Mammary epithelial cell (primary cell): ENCODE results near the gene CFAP74.

ENCODE experiments used
- EZH2 ChIP-seq: IDR thresholded peaks from 2 replicates; pipeline ENCODE4 v1.6.1; 2012; ENCODE audit warnings: low read length, inconsistent platforms, borderline replicate concordance
- TF ChIP-seq, protein P1 (sequence below), 2 donors: IDR thresholded peaks in 1 of 2; conservative IDR thresholded peaks in 1 of 2; 2 replicates each; pipeline ENCODE4 v1.5.1; 2011 to 2012; ENCODE audit warnings: inconsistent platforms in 2 of 2, low read length in 2 of 2, mild to moderate bottlenecking in 2 of 2, control low read depth in 1 of 2, low read depth in 1 of 2; ENCODE audit not compliant: insufficient read depth in 1 of 2; ENCODE audit errors: extremely low read depth in 1 of 2

DNA sequence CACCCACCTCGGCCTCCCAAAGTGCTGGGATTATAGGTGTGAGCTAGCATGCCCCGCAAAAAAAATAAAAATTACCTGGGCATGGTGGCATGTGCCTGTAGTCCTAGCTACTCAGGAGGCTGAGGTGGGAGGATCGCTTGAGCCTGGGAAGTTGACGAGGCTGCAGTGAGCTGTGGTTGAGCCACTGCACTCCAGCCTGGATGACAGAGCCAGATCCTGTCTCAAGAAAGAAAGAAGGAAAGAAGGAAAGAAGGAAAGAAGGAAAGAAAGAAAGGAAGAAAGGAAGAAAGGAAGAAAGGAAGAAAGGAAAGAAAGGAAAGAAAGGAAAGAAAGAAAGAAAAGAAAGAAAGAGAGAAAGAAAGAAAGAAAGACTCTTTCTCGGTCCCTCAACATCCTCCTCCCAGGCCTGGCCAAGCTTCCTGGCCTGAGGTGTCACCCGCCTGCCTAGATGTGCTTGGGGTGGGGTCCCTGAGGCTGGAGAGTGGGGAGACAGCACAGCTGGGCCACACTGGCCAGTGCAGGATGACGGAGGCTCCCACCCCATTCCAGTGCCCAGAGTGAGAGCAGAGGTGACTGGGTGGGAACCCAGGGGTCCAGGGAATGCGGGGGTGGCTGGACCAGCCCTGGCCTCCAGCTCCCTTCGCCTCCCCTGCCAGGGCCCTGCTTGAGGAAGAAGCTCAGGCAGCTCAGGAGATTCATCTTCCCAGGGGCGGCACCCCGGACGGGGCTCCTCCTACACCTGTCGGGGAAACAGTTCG, 102.5 kb downstream of the CFAP74 start:
- TF ChIP-seq, protein P1, sequence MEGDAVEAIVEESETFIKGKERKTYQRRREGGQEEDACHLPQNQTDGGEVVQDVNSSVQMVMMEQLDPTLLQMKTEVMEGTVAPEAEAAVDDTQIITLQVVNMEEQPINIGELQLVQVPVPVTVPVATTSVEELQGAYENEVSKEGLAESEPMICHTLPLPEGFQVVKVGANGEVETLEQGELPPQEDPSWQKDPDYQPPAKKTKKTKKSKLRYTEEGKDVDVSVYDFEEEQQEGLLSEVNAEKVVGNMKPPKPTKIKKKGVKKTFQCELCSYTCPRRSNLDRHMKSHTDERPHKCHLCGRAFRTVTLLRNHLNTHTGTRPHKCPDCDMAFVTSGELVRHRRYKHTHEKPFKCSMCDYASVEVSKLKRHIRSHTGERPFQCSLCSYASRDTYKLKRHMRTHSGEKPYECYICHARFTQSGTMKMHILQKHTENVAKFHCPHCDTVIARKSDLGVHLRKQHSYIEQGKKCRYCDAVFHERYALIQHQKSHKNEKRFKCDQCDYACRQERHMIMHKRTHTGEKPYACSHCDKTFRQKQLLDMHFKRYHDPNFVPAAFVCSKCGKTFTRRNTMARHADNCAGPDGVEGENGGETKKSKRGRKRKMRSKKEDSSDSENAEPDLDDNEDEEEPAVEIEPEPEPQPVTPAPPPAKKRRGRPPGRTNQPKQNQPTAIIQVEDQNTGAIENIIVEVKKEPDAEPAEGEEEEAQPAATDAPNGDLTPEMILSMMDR (conservative IDR thresholded peaks at IDR 0.05 in 1 of 2, IDR thresholded peaks at IDR 0.05 in 1 of 2; ENCODE audit: extremely low read depth in 1 of 2, insufficient read depth in 1 of 2, low read depth in 1 of 2, low read length in 2 of 2): no peak
- TF ChIP-seq EZH2: no peak
